Fibroblast of lung (primary cell): ENCODE results near the gene HMGXB4.

Source experiments
- EZH2 ChIP-seq: IDR thresholded peaks from 2 replicates; pipeline ENCODE4 v1.5.1; 2012; ENCODE audit warnings: low read length, control low read depth, mild to moderate bottlenecking; ENCODE audit errors: missing control alignments
- TF ChIP-seq, protein P1 (sequence below), 2 donors: IDR thresholded peaks in 1 of 2; conservative IDR thresholded peaks in 1 of 2; 1 replicate in 1 of 2; 2 replicates in 1 of 2; pipeline ENCODE4 v1.5.1; 2011 to 2012; ENCODE audit warnings: low read length in 2 of 2, control low read depth in 1 of 2, inconsistent platforms in 1 of 2, low read depth in 1 of 2, mild to moderate bottlenecking in 1 of 2

DNA sequence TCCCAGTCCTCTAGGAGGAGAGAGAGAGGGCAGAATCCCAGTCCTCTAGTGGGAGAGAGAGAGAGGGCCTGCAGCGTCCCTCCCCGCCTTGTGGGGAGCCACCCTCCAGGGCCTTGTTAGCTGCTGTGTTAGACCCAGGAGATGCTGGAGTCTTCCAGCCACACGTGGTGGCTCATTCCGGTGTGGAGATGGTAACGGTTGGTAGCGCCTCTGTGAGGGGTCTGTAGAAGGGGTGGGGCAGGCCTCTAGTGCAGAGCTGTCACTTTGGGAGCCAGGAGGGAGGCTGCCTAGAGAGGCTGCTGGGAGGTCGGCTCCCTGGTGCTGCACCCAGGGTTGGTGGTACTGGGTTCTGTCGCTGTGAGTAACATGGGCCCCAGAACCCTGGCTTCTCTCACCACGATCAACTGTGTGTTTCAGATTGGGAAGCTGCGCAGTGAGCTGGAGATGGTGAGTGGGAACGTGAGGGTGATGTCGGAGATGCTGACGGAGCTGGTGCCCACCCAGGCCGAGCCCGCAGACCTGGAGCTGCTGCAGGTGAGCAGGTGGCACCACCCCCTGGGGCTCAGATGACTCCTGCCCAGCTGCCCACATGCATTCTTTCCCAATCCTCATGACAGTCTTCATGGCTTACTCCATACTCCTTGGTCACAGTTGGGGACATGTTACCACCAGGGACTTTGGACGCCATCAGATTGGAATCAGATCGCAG is 69.7 kb downstream of the HMGXB4 start:
- TF ChIP-seq, protein P1, sequence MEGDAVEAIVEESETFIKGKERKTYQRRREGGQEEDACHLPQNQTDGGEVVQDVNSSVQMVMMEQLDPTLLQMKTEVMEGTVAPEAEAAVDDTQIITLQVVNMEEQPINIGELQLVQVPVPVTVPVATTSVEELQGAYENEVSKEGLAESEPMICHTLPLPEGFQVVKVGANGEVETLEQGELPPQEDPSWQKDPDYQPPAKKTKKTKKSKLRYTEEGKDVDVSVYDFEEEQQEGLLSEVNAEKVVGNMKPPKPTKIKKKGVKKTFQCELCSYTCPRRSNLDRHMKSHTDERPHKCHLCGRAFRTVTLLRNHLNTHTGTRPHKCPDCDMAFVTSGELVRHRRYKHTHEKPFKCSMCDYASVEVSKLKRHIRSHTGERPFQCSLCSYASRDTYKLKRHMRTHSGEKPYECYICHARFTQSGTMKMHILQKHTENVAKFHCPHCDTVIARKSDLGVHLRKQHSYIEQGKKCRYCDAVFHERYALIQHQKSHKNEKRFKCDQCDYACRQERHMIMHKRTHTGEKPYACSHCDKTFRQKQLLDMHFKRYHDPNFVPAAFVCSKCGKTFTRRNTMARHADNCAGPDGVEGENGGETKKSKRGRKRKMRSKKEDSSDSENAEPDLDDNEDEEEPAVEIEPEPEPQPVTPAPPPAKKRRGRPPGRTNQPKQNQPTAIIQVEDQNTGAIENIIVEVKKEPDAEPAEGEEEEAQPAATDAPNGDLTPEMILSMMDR (conservative IDR thresholded peaks at IDR 0.05 in 1 of 2, IDR thresholded peaks at IDR 0.05 in 1 of 2; ENCODE audit: low read depth in 1 of 2, low read length in 2 of 2): no peak
- TF ChIP-seq EZH2: no peak
